ENCODE measurements around the gene LAMTOR4. TPM values are rescaled to one million over a fixed set of nuclear protein-coding genes. Genes with fewer than 3 reads are reported as not detected.

The LAMTOR4 gene
- total and polyA plus RNA-seq, 2 of the 13 experiments (the other 11 are each of a cell fraction or from before 2014, with no cell fraction given), result 115 to 118 TPM

DNA sequence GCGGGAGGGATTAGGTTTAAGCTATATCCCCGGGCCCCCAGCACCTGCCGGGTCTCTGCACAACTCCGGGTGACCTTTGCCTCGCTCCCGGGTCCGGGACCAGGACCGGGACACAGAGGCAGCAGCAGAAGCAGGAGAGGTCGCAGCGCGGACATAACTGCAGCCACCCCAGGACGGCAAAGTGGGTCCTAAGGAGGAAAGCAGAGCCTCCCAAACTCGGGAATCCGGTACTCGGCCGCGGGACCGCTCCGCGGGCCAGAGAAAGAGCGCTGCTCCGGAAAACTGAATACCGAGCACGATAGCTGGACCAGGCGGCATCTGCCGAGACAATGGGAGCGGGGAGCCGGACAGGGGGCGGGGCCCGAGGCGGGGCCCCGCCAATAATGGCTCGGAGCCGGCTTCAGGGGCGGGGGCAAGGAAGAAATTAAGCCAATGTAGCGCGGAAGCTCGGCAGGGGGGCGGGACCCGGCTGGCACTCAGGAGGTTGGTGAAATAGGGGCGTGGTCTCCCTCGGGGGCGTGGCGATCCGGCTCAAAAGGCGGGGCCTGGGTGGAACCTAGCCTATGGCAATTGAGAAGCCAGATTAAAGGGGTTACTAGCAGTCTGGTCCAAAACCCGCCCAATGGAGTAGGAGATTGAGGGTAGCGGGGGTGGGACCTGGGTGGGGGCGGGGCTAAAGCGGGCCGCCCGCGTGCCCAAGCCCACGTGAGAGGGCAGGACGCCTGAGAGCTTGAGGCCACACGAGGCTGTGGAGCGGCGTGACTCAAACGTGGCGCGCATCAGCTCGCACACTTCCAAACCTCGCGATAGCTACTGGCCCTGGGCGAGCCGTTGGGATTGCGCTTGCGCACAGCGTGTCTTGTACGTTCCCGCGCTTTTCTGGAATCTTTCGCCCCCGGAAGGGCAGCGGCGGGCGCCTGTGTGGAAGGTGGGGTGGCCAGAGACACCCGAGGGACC is 28.6 kb downstream of the LAMTOR4 start, which contains the start of the genes GPC2 and STAG3 (continued):
- TF ChIP-seq ZBTB3 (CRISPR knock-in tag; IDR thresholded peaks at IDR 0.05; ENCODE audit: borderline replicate concordance, low read depth) (no peak), POGK (CRISPR knock-in tag; conservative IDR thresholded peaks at IDR 0.05) (0 out of 2 replicates have a peak, but pooled peaks have one; percentile 57), ZNF740 (CRISPR knock-in tag; IDR thresholded peaks at IDR 0.05) (no peak), TEAD2 (CRISPR knock-in tag; IDR thresholded peaks at IDR 0.05) (0 out of 2 replicates have a peak, but pooled peaks have one; percentile 76), JARID2 (CRISPR knock-in tag; IDR thresholded peaks at IDR 0.05; ENCODE audit: insufficient replicate concordance) (no peak), CHD2 (IDR thresholded peaks at IDR 0.05; ENCODE audit: low read depth, low read length) (no peak), ISX (CRISPR knock-in tag; conservative IDR thresholded peaks at IDR 0.05) (no peak), SP2 (CRISPR knock-in tag; IDR thresholded peaks at IDR 0.05) (peak; percentile 79), ZNF670 (CRISPR knock-in tag; IDR thresholded peaks at IDR 0.05; ENCODE audit: borderline replicate concordance) (no peak), ZFP62 (CRISPR knock-in tag; IDR thresholded peaks at IDR 0.05) (no peak), THAP11 (CRISPR knock-in tag; IDR thresholded peaks at IDR 0.05) (no peak), MZF1 (CRISPR knock-in tag; IDR thresholded peaks at IDR 0.05; ENCODE audit: borderline replicate concordance) (no peak), STAT6 (CRISPR knock-in tag; IDR thresholded peaks at IDR 0.05; ENCODE audit: borderline replicate concordance) (no peak), ZNF496 (CRISPR knock-in tag; IDR thresholded peaks at IDR 0.05; ENCODE audit: insufficient replicate concordance) (no peak), ZNF264 (CRISPR knock-in tag; IDR thresholded peaks at IDR 0.05) (0 out of 2 replicates have a peak, but pooled peaks have one; percentile 43), NR3C1 (CRISPR knock-in tag; IDR thresholded peaks at IDR 0.05) (no peak), MEIS1 (CRISPR knock-in tag; IDR thresholded peaks at IDR 0.05; ENCODE audit: borderline replicate concordance) (no peak)
- TF ChIP-seq, protein P1, sequence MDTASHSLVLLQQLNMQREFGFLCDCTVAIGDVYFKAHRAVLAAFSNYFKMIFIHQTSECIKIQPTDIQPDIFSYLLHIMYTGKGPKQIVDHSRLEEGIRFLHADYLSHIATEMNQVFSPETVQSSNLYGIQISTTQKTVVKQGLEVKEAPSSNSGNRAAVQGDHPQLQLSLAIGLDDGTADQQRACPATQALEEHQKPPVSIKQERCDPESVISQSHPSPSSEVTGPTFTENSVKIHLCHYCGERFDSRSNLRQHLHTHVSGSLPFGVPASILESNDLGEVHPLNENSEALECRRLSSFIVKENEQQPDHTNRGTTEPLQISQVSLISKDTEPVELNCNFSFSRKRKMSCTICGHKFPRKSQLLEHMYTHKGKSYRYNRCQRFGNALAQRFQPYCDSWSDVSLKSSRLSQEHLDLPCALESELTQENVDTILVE (CRISPR knock-in tag; IDR thresholded peaks at IDR 0.05), result no peak
- TF ChIP-seq, protein P2, sequence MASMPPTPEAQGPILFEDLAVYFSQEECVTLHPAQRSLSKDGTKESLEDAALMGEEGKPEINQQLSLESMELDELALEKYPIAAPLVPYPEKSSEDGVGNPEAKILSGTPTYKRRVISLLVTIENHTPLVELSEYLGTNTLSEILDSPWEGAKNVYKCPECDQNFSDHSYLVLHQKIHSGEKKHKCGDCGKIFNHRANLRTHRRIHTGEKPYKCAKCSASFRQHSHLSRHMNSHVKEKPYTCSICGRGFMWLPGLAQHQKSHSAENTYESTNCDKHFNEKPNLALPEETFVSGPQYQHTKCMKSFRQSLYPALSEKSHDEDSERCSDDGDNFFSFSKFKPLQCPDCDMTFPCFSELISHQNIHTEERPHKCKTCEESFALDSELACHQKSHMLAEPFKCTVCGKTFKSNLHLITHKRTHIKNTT (CRISPR knock-in tag; IDR thresholded peaks at IDR 0.05), result no peak
